DND-41 (cell line): ENCODE measurements around the gene HAUS1.

Experiments
- EZH2 ChIP-seq: IDR thresholded peaks from 3 replicates; pipeline ENCODE4 v1.6.1; 2012; ENCODE audit warnings: borderline replicate concordance, low read depth, mild to moderate bottlenecking, moderate library complexity, low read length, inconsistent platforms; ENCODE audit not compliant: severe bottlenecking
- TF ChIP-seq, protein P1 (sequence below): IDR thresholded peaks from 2 replicates; pipeline ENCODE4 v1.5.1; 2012; ENCODE audit warnings: borderline replicate concordance, low read length, moderate library complexity, mild to moderate bottlenecking; ENCODE audit not compliant: poor library complexity, severe bottlenecking; ENCODE audit errors: extremely low read depth

DNA sequence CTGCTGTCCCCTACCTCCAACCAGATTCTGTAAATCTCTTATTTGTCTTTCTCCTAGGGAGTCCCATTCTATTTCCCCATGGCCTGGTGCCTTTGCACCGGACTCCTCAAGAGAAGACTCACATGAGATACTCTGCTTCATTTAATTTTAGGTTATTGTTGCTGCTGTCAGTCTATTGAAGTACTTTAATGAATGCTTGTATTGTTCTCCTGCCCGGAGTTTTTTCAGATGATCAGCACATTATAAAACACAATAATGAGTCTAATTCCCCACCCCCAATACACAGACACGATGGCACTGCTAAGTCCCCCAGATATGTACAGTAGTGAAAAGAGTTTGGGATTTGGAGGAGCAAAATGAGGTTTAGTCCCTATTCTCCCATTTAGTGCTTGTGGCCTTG, 58.9 kb downstream of the HAUS1 start:
- TF ChIP-seq, protein P1, sequence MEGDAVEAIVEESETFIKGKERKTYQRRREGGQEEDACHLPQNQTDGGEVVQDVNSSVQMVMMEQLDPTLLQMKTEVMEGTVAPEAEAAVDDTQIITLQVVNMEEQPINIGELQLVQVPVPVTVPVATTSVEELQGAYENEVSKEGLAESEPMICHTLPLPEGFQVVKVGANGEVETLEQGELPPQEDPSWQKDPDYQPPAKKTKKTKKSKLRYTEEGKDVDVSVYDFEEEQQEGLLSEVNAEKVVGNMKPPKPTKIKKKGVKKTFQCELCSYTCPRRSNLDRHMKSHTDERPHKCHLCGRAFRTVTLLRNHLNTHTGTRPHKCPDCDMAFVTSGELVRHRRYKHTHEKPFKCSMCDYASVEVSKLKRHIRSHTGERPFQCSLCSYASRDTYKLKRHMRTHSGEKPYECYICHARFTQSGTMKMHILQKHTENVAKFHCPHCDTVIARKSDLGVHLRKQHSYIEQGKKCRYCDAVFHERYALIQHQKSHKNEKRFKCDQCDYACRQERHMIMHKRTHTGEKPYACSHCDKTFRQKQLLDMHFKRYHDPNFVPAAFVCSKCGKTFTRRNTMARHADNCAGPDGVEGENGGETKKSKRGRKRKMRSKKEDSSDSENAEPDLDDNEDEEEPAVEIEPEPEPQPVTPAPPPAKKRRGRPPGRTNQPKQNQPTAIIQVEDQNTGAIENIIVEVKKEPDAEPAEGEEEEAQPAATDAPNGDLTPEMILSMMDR: no peak
- TF ChIP-seq EZH2: no peak
